GM21619 (cell line): ENCODE measurements around the gene ALKBH7.
"Not testable (repeated sequence)": the region's sequence is repeated elsewhere in the genome, so short reads cannot be mapped to it uniquely, and the experiment has no call there.

Experiments used
- ATAC-seq: cut with Tn5 transposase; IDR thresholded peaks from one replicate; pipeline ENCODE4 v1.9.1; 2021; ENCODE audit not compliant: unreplicated experiment

The ALKBH7 gene

GRCh38 chr19:6372594-6373095, at the start of gene ALKBH7:
ALKBH7 (plus strand) TSS chr19:6372794; CDS start chr19:6372821, 27 bp downstream.
- peak; percentile 71 for ATAC-seq

GRCh38 chr19:6324757-6325156, 47.8 kb upstream of the ALKBH7 start:
- ATAC-seq: no peak

- no peak for ATAC-seq
These were observed 47.0 kb upstream of the ALKBH7 start for GRCh38 chr19:6325614-6326013.

GRCh38 chr19:6326815-6327214, 45.8 kb upstream of the ALKBH7 start:
- ATAC-seq: no peak

GRCh38 chr19:6333439-6333838, 39.2 kb upstream of the ALKBH7 start, which contains the start of gene ACER1:
ACER1 (minus strand) TSS chr19:6333612; CDS start chr19:6333551, 61 bp downstream.
- ATAC-seq: no peak

- no peak for ATAC-seq
These were observed 37.9 kb upstream of the ALKBH7 start for GRCh38 chr19:6334490-6335285.

- ATAC-seq: no peak
These were observed 31.9 kb upstream of the ALKBH7 start for GRCh38 chr19:6340493-6341201.

- ATAC-seq: no peak
These were observed 29.1 kb upstream of the ALKBH7 start for GRCh38 chr19:6343462-6343861.

GRCh38 chr19:6349271-6349670, 23.3 kb upstream of the ALKBH7 start:
- ATAC-seq: not testable (repeated sequence)

- ATAC-seq: no peak
These were observed 21.9 kb upstream of the ALKBH7 start for GRCh38 chr19:6350688-6351087.

- no peak for ATAC-seq
These were observed 20.0 kb upstream of the ALKBH7 start for GRCh38 chr19:6352381-6353165.

- no peak for ATAC-seq
These were observed 18.4 kb upstream of the ALKBH7 start for GRCh38 chr19:6354098-6354674.

GRCh38 chr19:6355321-6356040, 17.1 kb upstream of the ALKBH7 start:
- not testable (repeated sequence) for ATAC-seq

- no peak for ATAC-seq
These were observed 15.4 kb upstream of the ALKBH7 start for GRCh38 chr19:6357174-6357573.

- ATAC-seq: no peak
These were observed 14.6 kb upstream of the ALKBH7 start for GRCh38 chr19:6358003-6358402.

GRCh38 chr19:6359568-6360341, 12.8 kb upstream of the ALKBH7 start:
- no peak for ATAC-seq

- not testable (repeated sequence) for ATAC-seq
These were observed 12.1 kb upstream of the ALKBH7 start for GRCh38 chr19:6360445-6360844.

- ATAC-seq: not testable (repeated sequence)
These were observed 11.8 kb upstream of the ALKBH7 start for GRCh38 chr19:6360857-6361216.

GRCh38 chr19:6362027-6362350, 10.6 kb upstream of the ALKBH7 start:
- ATAC-seq: no peak

GRCh38 chr19:6362351-6362801, 10.2 kb upstream of the ALKBH7 start:
- ATAC-seq: no peak
